CD4-positive, alpha-beta T cell treated with Interleukin-15 for 1 hour (primary cell): ENCODE data around the gene OBSL1.

Experiments
- DNase-seq: peaks from one replicate; pipeline ENCODE4 v3.0.0-alpha.2; 2020

The OBSL1 gene

DNA sequence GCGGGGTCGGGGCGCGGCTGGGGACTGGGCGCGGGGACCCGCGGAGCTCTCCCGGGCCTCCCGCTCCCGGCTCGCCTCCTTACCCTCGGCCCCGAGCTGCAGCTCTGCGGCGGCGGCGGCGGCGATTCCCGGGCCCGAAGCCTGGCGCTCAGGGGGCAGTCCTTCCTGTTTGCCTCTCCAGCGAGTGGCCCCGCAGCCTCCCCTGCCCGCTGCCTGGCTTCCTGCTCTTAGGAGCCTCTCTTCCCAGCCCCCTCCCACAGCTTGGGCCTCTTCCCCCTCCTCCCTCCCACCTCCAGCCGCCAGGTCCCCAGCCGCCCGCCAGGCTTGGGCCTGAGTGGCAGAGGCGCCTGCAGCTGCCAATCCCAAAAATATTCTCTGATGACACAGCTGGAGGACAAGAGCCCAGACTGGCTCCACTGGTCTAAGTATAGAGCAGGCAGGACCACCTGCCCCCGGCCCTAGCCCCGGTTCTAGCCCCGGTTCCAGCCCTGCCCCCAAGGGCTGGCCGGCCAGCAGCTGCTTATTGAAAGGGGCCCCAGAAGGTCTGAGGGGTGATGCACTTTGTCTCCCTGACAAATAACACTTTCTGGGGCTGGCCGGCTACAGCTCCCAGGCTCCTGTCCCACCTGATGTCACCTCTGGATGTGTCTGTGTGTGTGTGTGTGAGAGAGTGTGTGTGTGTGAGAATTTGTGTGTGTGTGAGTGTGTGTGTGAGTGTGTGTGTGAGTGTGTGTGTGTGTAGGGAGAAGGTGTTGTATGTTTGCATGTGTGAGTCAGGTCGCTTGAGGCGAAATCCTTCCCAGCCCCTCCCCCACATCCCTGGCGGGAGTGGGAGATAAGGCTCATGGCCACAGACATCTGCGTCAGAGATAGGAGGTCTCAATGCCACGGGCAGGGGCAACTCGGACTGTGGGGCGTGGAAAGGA is at the start of gene OBSL1:
Gene OBSL1, minus strand, starts transcription at position 229 of the 926 bp plus-strand sequence. CDS start 307 bp downstream, outside the sequence.
- DNase-seq = no peak

DNA sequence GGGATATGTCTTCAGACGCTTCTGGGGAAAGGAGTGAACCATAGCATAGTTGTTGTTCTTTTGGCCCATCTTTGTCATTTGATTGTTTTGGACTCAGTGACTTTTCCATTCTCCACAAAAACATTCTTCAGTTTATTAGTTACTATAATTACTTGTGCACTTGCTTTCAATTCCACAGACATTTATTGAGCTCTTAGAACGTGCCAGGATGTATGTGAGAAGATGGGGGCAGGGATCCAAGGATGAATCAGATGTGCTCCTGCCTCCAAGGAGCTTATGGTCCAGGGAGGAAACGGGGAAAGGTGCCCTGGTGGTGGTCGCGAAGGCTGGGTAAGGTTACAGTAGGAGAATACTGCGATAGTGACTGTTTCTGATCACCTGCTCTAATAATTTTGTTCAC is 49.2 kb upstream of the OBSL1 start:
- no peak for DNase-seq

DNA sequence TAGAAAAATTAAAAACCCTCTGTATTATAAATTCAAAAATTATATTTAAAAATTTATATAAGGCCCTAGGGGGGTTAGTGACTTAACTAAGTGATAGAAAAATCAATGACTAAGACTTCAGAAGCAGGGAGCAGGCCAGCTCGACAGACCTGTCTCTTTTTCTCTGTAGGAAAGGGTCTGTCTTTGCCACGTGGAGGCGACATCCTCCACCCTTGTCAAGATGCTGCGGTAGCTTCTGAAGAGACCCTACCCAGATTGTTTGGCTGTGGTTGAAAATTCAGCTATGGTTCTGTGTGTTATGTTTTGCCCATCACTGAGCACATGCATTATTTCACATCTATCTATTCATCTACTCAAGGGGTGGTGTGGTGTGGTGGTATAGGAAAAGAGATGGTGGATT is 47.9 kb upstream of the OBSL1 start:
- DNase-seq = no peak

DNA sequence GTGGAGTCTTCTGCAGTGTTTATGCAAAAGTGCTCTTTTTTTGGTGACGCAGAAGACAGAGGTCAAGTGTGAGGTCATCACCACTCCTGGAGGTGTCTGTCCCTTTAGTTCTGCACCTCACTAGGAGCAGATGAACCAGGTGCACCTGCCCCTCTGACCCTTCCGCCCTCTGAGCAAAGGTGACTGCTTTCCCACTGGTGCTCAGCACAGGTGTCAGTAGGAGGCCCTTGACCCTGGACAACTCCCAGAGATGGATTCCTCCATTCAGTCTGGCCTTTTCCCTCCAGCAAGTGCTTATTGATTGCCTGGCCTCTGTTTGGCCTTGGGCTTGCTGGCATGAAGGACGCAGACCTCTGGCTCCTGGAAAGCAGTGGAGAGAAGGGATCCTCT is 47.4 kb upstream of the OBSL1 start:
- no peak for DNase-seq

DNA sequence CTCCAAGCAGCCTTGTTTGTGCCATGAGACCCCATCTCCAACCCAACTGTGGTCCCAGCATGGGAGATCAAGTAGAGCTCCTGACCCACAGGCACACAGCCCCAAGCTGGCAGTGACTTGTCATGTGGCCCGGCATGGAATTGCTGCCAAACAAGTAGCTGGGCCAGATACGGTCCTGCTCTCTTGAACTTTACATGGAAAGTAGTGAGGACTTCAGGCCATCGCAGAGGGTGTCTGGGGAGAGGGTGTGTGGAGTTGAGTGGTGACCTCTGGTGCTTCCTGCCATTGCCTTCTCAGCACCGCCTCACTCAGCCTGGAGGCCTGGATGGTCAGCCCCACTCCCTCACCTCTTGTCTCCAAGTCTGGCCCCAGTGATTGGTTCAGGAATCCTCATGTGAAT is 45.2 kb upstream of the OBSL1 start:
- DNase-seq = no peak

DNA sequence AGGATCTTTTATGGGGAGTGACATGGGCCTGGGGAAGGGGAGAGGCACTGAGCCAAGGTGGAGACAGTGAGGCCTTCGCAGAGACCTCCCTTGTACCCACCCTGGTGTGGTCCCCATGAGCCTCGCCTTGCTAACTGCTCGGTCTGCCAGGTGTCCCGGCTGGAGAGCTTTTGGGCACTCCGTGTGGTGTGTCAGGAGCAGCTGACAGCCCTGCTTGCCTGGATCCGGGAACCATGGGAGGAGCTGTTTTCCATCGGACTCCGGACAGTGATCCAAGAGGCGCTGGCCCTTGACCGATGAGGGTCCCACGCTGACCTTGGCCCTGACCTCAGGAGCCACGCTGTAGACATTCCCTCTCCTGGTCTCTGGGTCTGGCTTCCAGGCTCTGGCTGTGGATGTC is 44.6 kb upstream of the OBSL1 start:
- DNase-seq = no peak

DNA sequence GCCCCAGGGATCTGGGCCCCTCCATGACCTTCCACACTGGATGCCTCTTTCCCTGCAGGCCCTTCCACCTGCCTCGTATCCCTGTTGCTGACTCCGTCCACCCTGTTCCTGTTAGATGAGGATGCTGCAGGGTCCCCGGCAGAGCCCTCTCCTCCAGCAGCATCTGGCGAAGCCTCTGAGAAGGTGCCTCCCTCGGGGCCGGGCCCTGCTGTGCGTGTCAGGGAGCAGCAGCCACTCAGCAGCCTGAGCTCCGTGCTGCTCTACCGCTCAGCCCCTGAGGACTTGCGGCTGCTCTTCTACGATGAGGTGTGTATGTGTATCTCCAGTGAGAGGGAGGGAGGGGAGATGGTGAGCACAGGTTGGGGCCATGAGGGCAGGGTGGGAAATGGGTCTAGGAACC is 43.7 kb upstream of the OBSL1 start:
- no peak for DNase-seq

DNA sequence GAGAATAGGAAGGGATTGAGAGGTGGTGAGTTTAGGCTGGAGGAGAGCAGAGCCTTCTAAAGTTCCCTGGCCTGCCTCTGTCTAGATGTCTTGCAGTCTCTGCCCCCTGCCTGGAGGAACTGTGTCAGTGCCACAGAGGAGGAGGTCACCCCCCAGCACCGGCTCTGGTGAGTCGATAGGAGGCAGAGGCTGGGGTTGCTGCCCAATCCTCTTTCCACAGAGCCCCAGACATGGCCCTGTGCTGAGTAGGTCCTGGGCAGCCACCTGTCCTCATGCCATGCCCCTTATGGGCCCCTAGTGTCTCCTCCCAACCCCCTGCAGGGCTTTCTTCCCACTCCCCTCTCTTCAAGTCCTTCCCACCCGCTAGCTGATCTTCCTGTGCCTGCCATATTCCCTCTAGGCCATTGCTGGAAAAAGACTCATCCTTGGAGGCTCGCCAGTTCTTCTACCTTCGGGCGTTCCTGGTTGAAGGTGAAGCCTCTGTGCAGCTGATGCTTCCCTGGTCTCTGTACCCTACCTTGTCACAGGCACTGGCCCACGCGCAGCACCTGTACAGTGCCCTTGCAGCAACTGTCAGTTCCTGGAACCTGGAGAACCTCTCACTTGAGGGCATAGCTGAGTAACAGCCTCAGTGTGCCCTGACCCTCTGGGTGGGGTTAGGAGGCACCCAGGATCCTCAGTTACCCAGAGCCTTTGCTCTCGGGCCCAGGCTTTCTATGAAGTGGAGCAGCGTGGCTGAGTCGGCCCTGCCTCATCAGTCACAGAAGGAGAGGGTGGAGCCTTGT is 42.9 kb upstream of the OBSL1 start:
- DNase-seq = no peak

DNA sequence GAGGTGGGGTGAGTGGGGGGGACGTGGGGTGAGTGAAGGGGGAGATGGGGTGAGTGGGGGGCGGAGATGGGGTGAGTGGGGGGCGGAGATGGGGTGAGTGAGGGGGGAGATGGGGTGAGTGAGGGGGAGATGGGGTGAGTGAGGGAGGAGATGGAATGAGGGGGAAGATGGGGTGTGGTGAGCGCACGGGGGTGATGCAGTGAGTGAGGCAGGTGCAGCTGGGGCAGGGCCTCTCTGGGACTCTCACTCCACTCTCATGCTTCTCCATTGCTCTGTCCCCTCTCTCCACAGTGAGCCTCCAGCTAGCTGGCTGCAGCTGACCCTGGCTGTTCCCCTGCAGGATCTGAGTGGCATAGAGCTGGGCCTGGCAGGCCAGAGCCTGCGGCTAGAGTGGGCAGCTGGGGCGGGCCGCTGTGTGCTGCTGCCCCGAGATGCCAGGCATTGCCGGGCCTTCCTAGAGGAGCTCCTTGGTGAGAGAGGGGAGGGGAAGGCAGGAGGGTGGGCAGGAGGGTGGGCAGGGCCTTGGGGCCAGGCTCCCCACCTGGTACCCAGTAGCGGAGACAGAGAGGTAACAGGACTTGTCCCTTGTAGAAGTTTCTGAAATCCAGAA is 42.2 kb upstream of the OBSL1 start:
- no peak for DNase-seq

DNA sequence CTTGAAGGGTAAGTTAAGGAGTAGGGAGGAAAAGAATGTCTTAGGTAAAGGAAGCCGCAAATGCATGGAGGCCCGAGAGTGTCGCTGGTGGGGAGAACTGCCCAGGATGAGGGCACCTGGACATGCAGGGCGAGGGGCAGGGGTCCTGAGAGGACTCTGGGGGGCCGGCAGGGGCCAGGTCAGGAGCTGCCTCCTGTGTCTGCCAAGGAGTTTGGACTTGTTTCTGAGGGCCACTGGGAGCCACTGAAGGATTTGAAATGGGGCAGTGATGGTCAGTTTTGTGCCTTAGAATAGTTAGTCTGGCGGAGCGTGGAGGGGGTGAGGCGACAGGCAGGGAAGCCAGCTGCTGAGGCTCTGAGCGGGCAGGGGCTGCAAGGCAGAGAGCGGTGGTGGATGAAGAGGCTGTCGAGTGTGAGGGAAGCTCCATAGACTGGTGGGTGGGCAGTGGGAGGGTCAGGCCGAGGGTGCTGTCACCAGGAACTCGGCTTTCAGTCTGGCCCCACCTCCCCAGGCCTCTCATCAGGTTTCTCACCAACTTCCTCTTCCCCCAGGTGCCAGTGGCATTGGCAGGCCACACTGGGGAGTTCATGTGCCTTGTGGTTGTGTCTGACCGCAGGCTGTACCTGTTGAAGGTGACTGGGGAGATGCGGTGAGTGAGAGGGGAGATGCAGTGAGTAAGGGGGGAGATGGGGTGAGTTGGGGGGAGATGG is 41.4 kb upstream of the OBSL1 start:
- DNase-seq = peak; percentile 47

DNA sequence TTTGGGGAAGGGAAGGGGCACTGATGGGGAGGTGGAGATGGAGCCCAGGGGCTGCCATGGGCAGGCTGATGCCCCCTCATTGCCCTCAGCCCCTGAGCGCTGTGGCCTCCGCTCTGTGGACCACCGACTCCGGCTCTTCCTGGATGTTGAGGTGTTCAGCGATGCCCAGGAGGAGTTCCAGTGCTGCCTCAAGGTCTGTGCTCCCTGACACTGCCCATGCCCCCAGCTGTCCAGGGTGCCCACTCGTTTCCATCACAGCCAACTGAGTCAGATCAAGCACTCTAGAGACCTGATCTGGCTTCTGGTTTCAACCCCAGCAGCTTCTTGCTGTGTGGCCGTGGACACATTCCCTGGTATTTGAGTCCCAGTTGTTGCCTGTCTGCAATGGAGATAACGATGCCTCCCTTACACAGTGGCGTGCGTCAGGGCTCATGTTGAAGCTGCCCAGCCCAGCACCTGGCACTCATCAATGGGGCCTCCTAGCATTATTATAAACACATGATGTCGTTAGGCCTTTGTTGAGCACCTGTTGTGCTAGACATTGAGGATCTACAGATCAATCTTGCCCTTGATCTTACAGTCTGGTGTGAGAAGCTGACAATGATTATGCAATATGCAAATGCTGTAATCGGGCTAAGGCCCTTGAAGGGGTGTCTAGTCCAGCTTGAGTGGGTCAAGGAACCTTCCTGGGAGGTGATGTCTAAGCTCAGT is 40.7 kb upstream of the OBSL1 start:
- DNase-seq = no peak

DNA sequence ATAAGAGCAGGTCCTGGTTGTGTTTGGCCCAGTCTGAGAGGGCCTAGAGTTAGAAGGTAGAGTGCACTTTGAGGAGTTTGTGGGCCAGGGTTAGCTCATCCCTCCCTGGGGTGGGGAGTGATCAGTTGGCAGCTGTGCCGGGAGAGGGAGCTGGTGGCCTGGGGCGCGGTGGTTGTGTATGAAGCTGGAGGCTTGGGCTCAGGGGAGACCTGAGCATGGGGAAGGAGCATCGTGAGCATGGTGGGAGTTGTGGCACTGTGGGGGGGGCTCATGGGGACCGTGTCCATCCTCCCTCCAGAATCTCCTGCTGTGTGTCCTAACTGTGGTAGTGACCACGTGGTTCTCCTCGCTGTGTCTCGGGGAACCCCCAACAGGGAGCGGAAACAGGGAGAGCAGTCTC is 40.0 kb upstream of the OBSL1 start:
- no peak for DNase-seq

DNA sequence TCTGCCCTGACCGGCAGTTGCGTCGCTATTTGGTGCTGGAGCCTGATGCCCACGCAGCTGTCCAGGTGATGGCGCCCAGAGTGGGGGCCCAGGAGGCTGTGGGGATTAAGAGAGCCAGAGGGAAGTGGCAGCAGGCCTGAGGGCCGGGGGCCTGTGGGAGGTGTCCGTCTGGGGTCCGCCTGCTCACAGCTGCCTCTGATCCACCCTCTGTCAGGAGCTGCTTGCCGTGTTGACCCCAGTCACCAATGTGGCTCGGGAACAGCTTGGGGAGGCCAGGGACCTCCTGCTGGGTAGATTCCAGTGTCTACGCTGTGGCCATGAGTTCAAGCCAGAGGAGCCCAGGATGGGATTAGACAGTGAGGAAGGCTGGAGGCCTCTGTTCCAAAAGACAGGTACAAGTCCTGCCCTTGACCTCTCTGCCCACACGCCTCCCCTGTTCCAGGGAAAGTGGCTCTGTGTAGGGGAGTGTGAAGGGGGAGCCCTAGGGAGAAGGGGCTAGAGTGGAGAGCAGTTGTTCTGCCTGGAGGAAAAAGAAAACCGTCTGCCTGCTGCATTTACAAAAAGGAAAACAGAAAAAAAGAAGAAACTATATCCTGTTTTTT is 37.9 kb upstream of the OBSL1 start:
- no peak for DNase-seq

DNA sequence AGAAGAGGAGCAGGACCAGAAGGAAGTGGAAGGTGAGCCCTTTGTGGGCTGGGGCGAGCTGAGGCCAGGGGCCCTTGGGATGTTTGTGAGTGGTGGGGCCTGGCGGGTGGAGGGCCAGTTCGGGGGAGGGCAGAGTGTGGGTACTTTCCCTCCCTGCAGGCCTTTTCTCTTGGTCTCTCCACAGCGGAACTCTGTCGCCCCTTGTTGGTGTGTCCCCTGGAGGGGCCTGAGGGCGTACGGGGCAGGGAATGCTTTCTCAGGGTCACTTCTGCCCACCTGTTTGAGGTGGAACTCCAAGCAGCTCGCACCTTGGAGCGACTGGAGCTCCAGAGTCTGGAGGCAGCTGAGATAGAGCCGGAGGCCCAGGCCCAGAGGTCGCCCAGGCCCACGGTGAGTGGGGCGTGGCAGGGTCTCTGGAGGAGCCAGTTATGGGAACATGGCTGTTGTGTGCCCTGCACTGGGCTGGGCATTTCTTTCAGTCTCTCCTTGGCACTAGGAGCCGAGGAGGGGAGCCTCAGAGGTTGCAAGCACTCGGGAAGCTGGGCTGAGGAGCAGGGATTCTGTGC is 37.1 kb upstream of the OBSL1 start:
- no peak for DNase-seq

DNA sequence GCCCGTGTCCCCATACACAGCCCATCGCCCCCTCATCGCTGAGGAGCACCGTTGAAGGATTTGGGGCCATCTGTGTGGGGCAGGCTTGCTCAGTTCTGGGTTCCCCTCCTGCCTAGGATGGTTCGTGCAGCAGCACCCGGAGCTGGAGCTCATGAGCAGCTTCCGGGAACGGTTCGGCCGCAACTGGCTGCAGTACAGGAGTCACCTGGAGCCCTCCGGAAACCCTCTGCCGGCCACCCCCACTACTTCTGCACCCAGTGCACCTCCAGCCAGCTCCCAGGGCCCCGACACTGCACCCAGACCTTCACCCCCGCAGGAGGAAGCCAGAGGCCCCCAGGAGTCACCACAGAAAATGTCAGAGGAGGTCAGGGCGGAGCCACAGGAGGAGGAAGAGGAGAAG is 36.6 kb upstream of the OBSL1 start:
- DNase-seq = no peak

DNA sequence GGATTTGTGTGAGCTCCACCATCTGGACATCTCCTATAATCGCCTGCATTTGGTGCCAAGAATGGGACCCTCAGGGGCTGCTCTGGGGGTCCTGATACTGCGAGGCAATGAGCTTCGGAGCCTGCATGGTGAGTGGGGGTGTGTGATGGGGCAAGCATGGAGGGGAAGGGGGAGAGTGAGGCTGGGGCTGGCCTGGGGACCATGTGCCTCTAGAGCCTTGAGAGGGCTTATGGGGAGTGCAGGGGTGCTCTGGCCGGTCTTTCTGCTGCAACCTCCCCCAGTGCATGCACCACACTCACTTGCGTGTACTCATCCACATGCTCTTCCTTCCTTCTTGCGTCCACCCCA is 34.2 kb upstream of the OBSL1 start:
- no peak for DNase-seq

DNA sequence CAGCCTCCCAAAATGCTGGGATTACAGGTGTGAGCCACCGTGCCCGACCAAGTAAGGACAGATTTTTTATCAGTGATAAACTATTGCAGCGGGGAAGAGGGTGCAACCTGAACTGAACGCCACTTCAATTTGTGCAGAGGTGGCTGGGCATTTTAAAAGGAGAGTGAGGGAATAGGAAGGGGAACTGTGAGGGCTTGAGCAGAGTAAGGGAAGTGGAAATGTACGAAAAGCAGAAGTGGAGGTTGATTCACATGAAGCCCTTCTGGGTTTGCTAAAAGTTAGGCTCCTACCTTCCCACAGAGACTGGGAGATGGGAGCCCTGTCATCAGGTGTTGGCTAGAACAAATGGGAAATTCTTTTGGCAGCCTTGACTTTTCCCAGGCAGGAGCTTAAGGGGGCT is 32.4 kb upstream of the OBSL1 start:
- DNase-seq = no peak

DNA sequence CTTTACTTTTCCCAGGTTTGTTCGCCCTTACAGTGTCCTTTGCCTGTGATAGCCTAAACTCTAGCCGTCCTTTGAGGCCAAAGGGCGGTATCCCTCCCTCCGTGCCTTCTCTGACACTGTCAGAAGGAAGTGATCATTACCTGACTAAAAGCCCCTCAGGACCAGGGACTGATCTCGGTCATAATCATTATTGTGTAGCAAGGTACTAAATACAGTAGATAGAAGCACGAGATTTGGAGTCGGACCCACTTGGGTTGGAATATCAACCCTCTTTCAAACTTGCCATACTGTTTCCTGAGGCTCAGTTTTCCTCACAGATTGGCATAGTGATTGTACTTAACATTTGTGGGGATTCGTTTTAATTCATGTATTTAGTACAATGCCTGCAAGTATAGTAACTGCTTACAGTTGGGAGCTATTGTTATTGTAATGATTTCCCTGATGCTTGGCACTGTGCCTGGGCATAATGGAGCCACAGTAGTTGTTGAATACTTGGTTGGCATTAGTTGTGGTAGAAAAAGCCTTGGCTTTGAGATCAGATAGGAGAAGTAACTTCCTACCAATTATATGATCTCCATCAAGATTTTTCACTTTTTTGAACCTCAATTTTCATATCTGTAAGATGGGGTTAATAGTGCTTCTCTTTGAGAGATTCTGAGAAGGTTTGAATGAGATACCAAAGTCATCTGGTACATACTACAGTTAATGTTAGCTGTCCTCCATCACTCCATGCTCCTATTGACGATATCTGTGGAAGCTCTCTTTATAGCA is 27.2 kb upstream of the OBSL1 start:
- DNase-seq = no peak

DNA sequence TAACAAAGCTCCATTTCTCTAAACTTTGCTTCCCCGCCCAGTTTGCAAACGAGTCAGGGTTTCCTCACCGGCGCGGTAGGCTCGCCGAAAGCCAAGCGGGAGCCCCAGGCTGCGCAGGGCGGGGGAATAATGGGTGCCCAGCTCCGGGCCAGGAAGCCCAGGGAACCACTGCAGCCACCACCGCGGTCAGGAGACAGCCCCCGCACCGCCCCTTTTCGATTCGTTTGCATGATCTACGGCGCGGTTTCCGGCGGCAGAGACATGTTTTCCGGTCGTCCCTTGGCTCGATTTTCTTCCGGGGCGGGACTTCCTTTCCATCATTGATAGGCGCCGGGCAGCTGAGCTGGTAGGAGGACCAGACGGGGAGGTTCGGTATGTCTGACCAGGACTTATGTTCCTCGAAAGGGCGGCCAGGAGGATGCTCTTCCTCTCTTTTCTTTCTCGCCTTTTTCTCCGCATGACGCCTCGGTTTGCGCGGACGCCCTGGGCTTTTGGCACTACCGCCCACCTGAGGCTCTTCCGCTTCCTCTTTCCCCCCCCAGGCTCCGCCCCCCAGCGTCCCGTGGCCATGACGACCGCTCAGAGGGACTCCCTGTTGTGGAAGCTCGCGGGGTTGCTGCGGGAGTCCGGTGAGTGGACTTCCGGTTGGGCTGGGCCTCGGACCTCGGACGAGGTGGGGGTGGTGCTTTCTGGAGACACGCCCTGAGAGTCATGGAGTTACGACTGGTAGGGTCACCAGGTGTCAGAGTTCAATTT is 26.4 kb upstream of the OBSL1 start, which contains the start of gene STK11IP:
Gene STK11IP, plus strand, starts transcription at position 306 of the 756 bp plus-strand sequence. Its CDS starts 263 bp downstream, at position 569.
- peak; percentile 88 for DNase-seq
